ENCODE measurements around the gene TNNI3K. TPM values are rescaled to one million over a fixed set of nuclear protein-coding genes. Genes with fewer than 3 reads are reported as not detected.

Gene TNNI3K
- polyA plus RNA-seq, 1 donor (not counting 4 experiments of a cell fraction or from before 2014, with no cell fraction given): 0.41 TPM

GRCh38 chr1:74591949-74592348, 356.8 kb downstream of the TNNI3K start:
- dilution Hi-C loops (cut with MboI; ENCODE audit: extremely low pct_ligation_motif_present, low sequenced_read_pairs): no loop called here
- Histone ChIP-seq H3K36me3 (ENCODE audit: control insufficient read depth in 2 of 2, extremely low read depth in 1 of 2, insufficient read depth in 2 of 2, low read length in 2 of 2) (no peaks in the 10 kb centered on the region), H4K20me1 (ENCODE audit: control insufficient read depth, extremely low read depth, insufficient read depth, low read length) (no peaks in the 10 kb centered on the region), H3K4me1 (ENCODE audit: control insufficient read depth, extremely low read depth, insufficient read depth, low read length) (no peaks in the 10 kb centered on the region), H2AFZ (ENCODE audit: control insufficient read depth, low read length) (no peak overlapping the region), H3K4me2 (ENCODE audit: control insufficient read depth, extremely low read depth, insufficient read depth, low read depth, low read length) (no peak overlapping the region), H3K27me3 (ENCODE audit: control insufficient read depth, extremely low read depth, insufficient read depth, low read length) (no peaks in the 10 kb centered on the region), H3K9me1 (ENCODE audit: control insufficient read depth, extremely low read depth, insufficient read depth, low read length) (no peaks in the 10 kb centered on the region), H3K9ac (ENCODE audit: control insufficient read depth, extremely low read depth, insufficient read depth, low read length) (no peak overlapping the region), H3K4me3 (ENCODE audit: control insufficient read depth in 2 of 3, extremely low read depth in 1 of 3, insufficient read depth in 2 of 3, low read depth in 1 of 3, low read length in 3 of 3) (no peak overlapping the region), H3K9me3 (ENCODE audit: control insufficient read depth, low read depth, low read length) (no peaks in the 10 kb centered on the region), H3K27ac (ENCODE audit: control insufficient read depth, insufficient read depth, low read length) (no peak overlapping the region), H3K79me2 (ENCODE audit: control insufficient read depth, insufficient read depth, low read length) (no peaks in the 10 kb centered on the region)
- FAIRE-seq: no peak
- TF ChIP-seq EZH2 (IDR thresholded peaks at IDR 0.05; ENCODE audit: low read length): no peak
- TF ChIP-seq CTCF (optimal IDR thresholded peaks at IDR 0.05 in 1 of 3, IDR thresholded peaks at IDR 0.05 in 1 of 3, conservative IDR thresholded peaks at IDR 0.05 in 1 of 3; ENCODE audit: extremely low read depth in 1 of 3, insufficient read depth in 2 of 3, low read length in 3 of 3): no peak
- no peak for DNase-seq (ENCODE audit: low read depth, low spot score)

- DNase-seq (ENCODE audit: low read depth, low spot score) (no peak), FAIRE-seq (no peak)
- no peaks in the 10 kb centered on the region for H3K4me1 ChIP-seq (ENCODE audit: control insufficient read depth, extremely low read depth, insufficient read depth, low read length)
- H3K36me3 ChIP-seq (ENCODE audit: control insufficient read depth in 2 of 2, extremely low read depth in 1 of 2, insufficient read depth in 2 of 2, low read length in 2 of 2): no peaks in the 10 kb centered on the region
- dilution Hi-C loops (cut with MboI; ENCODE audit: extremely low pct_ligation_motif_present, low sequenced_read_pairs): no loop called here
- H4K20me1 ChIP-seq (ENCODE audit: control insufficient read depth, extremely low read depth, insufficient read depth, low read length): no peaks in the 10 kb centered on the region
- no peaks in the 10 kb centered on the region for H3K9me3 ChIP-seq (ENCODE audit: control insufficient read depth, low read depth, low read length)
- H3K9me1 ChIP-seq (ENCODE audit: control insufficient read depth, extremely low read depth, insufficient read depth, low read length): no peaks in the 10 kb centered on the region
- no peak overlapping the region for H2AFZ ChIP-seq (ENCODE audit: control insufficient read depth, low read length)
- no peak overlapping the region for H3K9ac ChIP-seq (ENCODE audit: control insufficient read depth, extremely low read depth, insufficient read depth, low read length)
- H3K4me2 ChIP-seq (ENCODE audit: control insufficient read depth, extremely low read depth, insufficient read depth, low read depth, low read length): no peak overlapping the region
- no peaks in the 10 kb centered on the region for H3K27me3 ChIP-seq (ENCODE audit: control insufficient read depth, extremely low read depth, insufficient read depth, low read length)
- H3K4me3 ChIP-seq (ENCODE audit: control insufficient read depth in 2 of 3, extremely low read depth in 1 of 3, insufficient read depth in 2 of 3, low read depth in 1 of 3, low read length in 3 of 3): no peak overlapping the region
- H3K79me2 ChIP-seq (ENCODE audit: control insufficient read depth, insufficient read depth, low read length): no peaks in the 10 kb centered on the region
- no peak overlapping the region for H3K27ac ChIP-seq (ENCODE audit: control insufficient read depth, insufficient read depth, low read length)
- TF ChIP-seq EZH2 (IDR thresholded peaks at IDR 0.05; ENCODE audit: low read length) (no peak), CTCF (optimal IDR thresholded peaks at IDR 0.05 in 1 of 3, IDR thresholded peaks at IDR 0.05 in 1 of 3, conservative IDR thresholded peaks at IDR 0.05 in 1 of 3; ENCODE audit: extremely low read depth in 1 of 3, insufficient read depth in 2 of 3, low read length in 3 of 3) (no peak)
These were observed 357.6 kb downstream of the TNNI3K start for GRCh38 chr1:74592580-74593355.

Other genes starting within 250 kb of the TNNI3K start
- gene LRRIQ3, start 37.2 kb upstream of the TNNI3K start, polyA plus RNA-seq: 0.94 to 1.8 TPM (median 1.1 TPM) in 3 replicates
- gene FPGT, start 37.1 kb upstream of the TNNI3K start, polyA plus RNA-seq: 12.9 to 23.6 TPM (median 15.4 TPM) in 3 replicates